Measurements from ENCODE around the gene ZNF83. TPM values are rescaled to one million over a fixed set of nuclear protein-coding genes. Genes with fewer than 3 reads are reported as not detected.

The ZNF83 gene
- total RNA-seq, 1 experiment from 2014 or later, result 54.6 TPM

GRCh38 chr19:52648336-52649016, 10.3 kb upstream of the ZNF83 start:
- TF ChIP-seq EZH2 (IDR thresholded peaks at IDR 0.05; ENCODE audit: low read depth) (no peak), CTCF (conservative IDR thresholded peaks at IDR 0.05) (no peak)
- Histone ChIP-seq H3K9me3 (ENCODE audit: insufficient read depth, low read depth) (peaks cover 9% of the 10 kb centered on the region; the same call in 1 of the 2 replicates), H3K79me2 (ENCODE audit: low read depth) (no peaks in the 10 kb centered on the region), H3K27me3 (ENCODE audit: insufficient read depth, low read depth) (no peaks in the 10 kb centered on the region), H3K4me2 (no peak overlapping the region), H3K27ac (no peak overlapping the region), H3K4me3 (no peak overlapping the region), H3F3A (ENCODE audit: insufficient read depth, low read depth) (peaks cover 5% of the 10 kb centered on the region; the same call in 1 of the 2 replicates), H2AFZ (no peak overlapping the region), H4K20me1 (ENCODE audit: insufficient read depth) (no peaks in the 10 kb centered on the region), H3K4me1 (replicated peaks; ENCODE audit: insufficient read depth) (no peaks in the 10 kb centered on the region), H3K9me2 (ENCODE audit: insufficient read depth) (no peaks in the 10 kb centered on the region), H3K36me3 (ENCODE audit: low read depth) (peaks cover 10% of the 10 kb centered on the region)
- POLR2A ChIA-PET (ENCODE audit: unreplicated experiment), result no interaction called here
- no peak for DNase-seq
- no TSS peak for BruUV-seq (replicated peaks)
- intact Hi-C loops (cut with micrococcal nuclease; ENCODE audit: unreplicated experiment), result no loop called here
- CTCF ChIA-PET, result no interaction called here

- no TSS peak for BruUV-seq (replicated peaks)
- Histone ChIP-seq H2AFZ (no peak overlapping the region), H3K4me3 (no peak overlapping the region), H3K79me2 (ENCODE audit: low read depth) (no peaks in the 10 kb centered on the region), H3K27ac (no peak overlapping the region), H3K9me2 (ENCODE audit: insufficient read depth) (no peaks in the 10 kb centered on the region), H3K27me3 (ENCODE audit: insufficient read depth, low read depth) (no peaks in the 10 kb centered on the region), H3K4me2 (no peak overlapping the region), H3K36me3 (ENCODE audit: low read depth) (no peaks in the 10 kb centered on the region), H3K4me1 (replicated peaks; ENCODE audit: insufficient read depth) (no peaks in the 10 kb centered on the region), H3F3A (ENCODE audit: insufficient read depth, low read depth) (peaks cover 5% of the 10 kb centered on the region; the same call in 1 of the 2 replicates), H3K9me3 (ENCODE audit: insufficient read depth, low read depth) (peaks cover 10% of the 10 kb centered on the region; the same call in 1 of the 2 replicates), H4K20me1 (ENCODE audit: insufficient read depth) (no peaks in the 10 kb centered on the region)
- DNase-seq, result no peak
- intact Hi-C loops (cut with micrococcal nuclease; ENCODE audit: unreplicated experiment), result no loop called here
- ChIA-PET CTCF (no interaction called here), POLR2A (ENCODE audit: unreplicated experiment) (no interaction called here)
- no peak for TF ChIP-seq EZH2 (IDR thresholded peaks at IDR 0.05; ENCODE audit: low read depth)
- no peak for TF ChIP-seq CTCF (conservative IDR thresholded peaks at IDR 0.05)
These were observed 8.5 kb upstream of the ZNF83 start for GRCh38 chr19:52646571-52647217.

- Histone ChIP-seq H3K27me3 (ENCODE audit: insufficient read depth, low read depth) (no peaks in the 10 kb centered on the region), H3K36me3 (ENCODE audit: low read depth) (no peaks in the 10 kb centered on the region), H3K4me3 (no peak overlapping the region), H3K9me3 (ENCODE audit: insufficient read depth, low read depth) (peaks cover 19% of the 10 kb centered on the region), H3K9me2 (ENCODE audit: insufficient read depth) (no peaks in the 10 kb centered on the region), H3K4me1 (replicated peaks; ENCODE audit: insufficient read depth) (peaks cover 17% of the 10 kb centered on the region), H3K4me2 (no peak overlapping the region), H4K20me1 (ENCODE audit: insufficient read depth) (no peaks in the 10 kb centered on the region), H2AFZ (no peak overlapping the region), H3F3A (ENCODE audit: insufficient read depth, low read depth) (peaks cover 21% of the 10 kb centered on the region), H3K27ac (no peak overlapping the region), H3K79me2 (ENCODE audit: low read depth) (0 out of 2 replicates have a peak, but pooled peaks cover 7% of the 10 kb centered on the region)
- DNase-seq, result no peak
- TF ChIP-seq EZH2 (IDR thresholded peaks at IDR 0.05; ENCODE audit: low read depth) (no peak), CTCF (conservative IDR thresholded peaks at IDR 0.05) (no peak)
- no TSS peak for BruUV-seq (replicated peaks)
- POLR2A ChIA-PET (ENCODE audit: unreplicated experiment), result no interaction called here
- CTCF ChIA-PET, result no interaction called here
- intact Hi-C loops (cut with micrococcal nuclease; ENCODE audit: unreplicated experiment), result no loop called here
These were observed 2.8 kb upstream of the ZNF83 start for GRCh38 chr19:52640916-52641315.
